Stimulated activated naive CD4-positive, alpha-beta T cell treated with Interleukin-2 at 50 U/mL for 16 hours (primary cell): ENCODE results near the gene CASZ1.

ENCODE experiments used
- DNase-seq: peaks from one replicate; lab custom pipeline; 2025; lab: John Stamatoyannopoulos, UW

The CASZ1 gene

GRCh38 chr1:10597492-10598388 lies 198.7 kb downstream of the CASZ1 start:
- no peak for DNase-seq

- no peak for DNase-seq
These were observed 199.7 kb downstream of the CASZ1 start for GRCh38 chr1:10596780-10597179.

- no peak for DNase-seq
These were observed 201.7 kb downstream of the CASZ1 start for GRCh38 chr1:10594595-10595223.

GRCh38 chr1:10593750-10594149 lies 202.7 kb downstream of the CASZ1 start:
- DNase-seq, result no peak

GRCh38 chr1:10592373-10592772 lies 204.1 kb downstream of the CASZ1 start:
- DNase-seq, result no peak

- no peak for DNase-seq
These were observed 205.4 kb downstream of the CASZ1 start for GRCh38 chr1:10591010-10591409.

GRCh38 chr1:10589074-10589473 lies 207.4 kb downstream of the CASZ1 start:
- no peak for DNase-seq

- DNase-seq, result no peak
These were observed 207.8 kb downstream of the CASZ1 start for GRCh38 chr1:10588640-10589039.
